ENCODE measurements around the gene FLCN. TPM values are rescaled to one million over a fixed set of nuclear protein-coding genes. Genes with fewer than 3 reads are reported as not detected.

The FLCN gene
- total RNA-seq, 1 donor, result 64.3 TPM

GRCh38 chr17:17236295-17237025, 508 bp downstream of the FLCN start:
- TF ChIP-seq, protein P1, sequence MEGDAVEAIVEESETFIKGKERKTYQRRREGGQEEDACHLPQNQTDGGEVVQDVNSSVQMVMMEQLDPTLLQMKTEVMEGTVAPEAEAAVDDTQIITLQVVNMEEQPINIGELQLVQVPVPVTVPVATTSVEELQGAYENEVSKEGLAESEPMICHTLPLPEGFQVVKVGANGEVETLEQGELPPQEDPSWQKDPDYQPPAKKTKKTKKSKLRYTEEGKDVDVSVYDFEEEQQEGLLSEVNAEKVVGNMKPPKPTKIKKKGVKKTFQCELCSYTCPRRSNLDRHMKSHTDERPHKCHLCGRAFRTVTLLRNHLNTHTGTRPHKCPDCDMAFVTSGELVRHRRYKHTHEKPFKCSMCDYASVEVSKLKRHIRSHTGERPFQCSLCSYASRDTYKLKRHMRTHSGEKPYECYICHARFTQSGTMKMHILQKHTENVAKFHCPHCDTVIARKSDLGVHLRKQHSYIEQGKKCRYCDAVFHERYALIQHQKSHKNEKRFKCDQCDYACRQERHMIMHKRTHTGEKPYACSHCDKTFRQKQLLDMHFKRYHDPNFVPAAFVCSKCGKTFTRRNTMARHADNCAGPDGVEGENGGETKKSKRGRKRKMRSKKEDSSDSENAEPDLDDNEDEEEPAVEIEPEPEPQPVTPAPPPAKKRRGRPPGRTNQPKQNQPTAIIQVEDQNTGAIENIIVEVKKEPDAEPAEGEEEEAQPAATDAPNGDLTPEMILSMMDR (IDR thresholded peaks at IDR 0.05; ENCODE audit: insufficient read depth, low read depth, low read length), result no peak
- DNase-seq (ENCODE audit: low read depth), result peak; percentile 30
- peak overlapping the region; percentile 99 for H3K4me3 ChIP-seq (ENCODE audit: low read depth, low read length)

DNA sequence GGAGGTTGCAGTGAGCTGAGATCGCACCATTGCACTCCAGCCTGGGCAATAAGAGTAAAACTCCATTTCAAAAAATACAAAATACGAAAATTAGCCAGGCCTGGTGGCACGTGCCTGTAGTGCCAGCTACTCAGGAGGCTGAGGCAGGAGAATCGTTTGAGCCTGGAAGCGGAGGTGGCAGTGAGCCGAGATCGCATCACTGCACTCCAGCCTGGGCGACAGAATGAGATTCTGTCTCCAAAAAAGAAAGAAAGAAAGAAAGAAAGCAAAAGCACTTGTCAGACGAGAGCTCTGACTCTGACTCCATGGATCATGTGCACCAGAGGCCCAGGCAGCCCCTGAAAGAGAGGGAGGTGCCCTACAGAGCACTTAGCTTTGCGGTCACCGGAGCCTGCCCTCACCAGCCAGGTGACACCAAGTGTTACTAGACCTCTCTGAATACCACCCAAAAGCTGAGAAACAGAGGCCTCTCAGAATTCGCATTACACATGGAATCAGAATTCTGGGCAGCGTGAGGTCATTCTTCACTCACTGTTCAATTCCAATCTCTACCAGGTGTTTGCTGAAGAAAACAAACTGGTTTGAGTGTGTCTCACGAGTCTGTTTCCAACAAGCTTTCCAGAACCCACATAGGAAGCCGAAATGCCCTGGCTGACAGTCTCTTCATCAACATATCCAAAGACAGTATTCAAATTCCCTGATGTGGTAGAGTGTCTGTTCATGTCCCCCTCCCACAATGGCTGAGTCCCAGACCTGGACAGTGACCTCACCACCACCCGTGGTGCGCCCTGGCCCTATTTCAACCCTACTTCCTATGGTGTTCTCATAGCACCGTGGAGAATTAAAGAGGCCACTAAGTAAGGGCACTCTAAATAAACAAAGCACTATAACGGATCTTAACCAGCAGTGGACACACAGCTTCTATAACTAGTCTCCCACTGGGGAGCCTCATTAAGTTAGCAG, 1.5 kb downstream of the FLCN start:
- TF ChIP-seq, protein P1 (IDR thresholded peaks at IDR 0.05; ENCODE audit: insufficient read depth, low read depth, low read length), result no peak
- DNase-seq (ENCODE audit: low read depth), result peak; percentile 39
- peak overlapping the region; percentile 99 for H3K4me3 ChIP-seq (ENCODE audit: low read depth, low read length)

- DNase-seq (ENCODE audit: low read depth), result no peak
- no peak overlapping the region for H3K4me3 ChIP-seq (ENCODE audit: low read depth, low read length)
- TF ChIP-seq, protein P1 (IDR thresholded peaks at IDR 0.05; ENCODE audit: insufficient read depth, low read depth, low read length), result no peak
Observed at GRCh38 chr17:17232303-17232621, 4.7 kb downstream of the FLCN start.

DNA sequence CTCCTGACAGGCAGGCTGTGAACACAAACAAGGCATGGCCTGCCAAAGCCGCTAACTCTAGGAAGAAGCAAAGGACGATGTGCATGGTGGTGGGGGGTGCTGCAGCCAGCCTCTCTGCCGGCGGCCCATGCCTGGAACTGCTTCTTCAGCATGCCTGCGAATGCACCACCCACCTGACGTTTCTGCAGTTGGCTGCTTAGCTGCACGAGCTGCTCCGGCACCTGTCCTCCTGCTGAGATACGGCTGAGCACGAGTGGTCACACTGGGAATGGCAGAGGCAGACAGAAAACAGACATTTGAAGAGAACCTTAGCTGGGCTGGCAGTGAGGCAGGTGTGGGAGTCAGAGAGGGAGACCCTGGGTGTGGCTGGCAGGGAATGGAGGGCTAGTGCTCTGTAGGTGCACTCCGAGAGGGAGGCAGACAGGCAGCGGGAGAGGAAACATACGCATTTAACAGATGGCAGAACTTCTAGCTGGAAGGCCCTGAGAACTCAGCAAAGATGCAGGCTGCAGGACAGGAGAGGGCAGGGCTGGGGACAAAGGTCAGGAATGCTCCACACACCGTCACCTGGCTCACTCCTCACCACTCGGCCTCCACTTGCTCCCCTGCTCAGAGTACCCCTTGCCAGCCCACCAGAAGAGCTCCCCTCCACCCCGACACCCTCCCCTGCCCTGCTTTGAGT, 5.2 kb downstream of the FLCN start:
- H3K4me3 ChIP-seq (ENCODE audit: low read depth, low read length), result no peak overlapping the region
- TF ChIP-seq, protein P1 (IDR thresholded peaks at IDR 0.05; ENCODE audit: insufficient read depth, low read depth, low read length), result no peak
- no peak for DNase-seq (ENCODE audit: low read depth)

GRCh38 chr17:17229416-17230384, 7.3 kb downstream of the FLCN start:
- TF ChIP-seq, protein P1 (IDR thresholded peaks at IDR 0.05; ENCODE audit: insufficient read depth, low read depth, low read length), result no peak
- no peak overlapping the region for H3K4me3 ChIP-seq (ENCODE audit: low read depth, low read length)
- no peak for DNase-seq (ENCODE audit: low read depth)
